B cell (primary cell): ENCODE results near the gene AAK1. TPM values are rescaled to one million over a fixed set of nuclear protein-coding genes. Genes with fewer than 3 reads are reported as not detected.

Experiments
- ATAC-seq: fragments of 200-7000 bp; cut with Tn5 transposase; one replicate; pipeline ENCODE4 v1.10.0; 2021; ENCODE audit warnings: low read depth, mild to moderate bottlenecking, moderate number of reproducible peaks, moderate library complexity
- CTCF ChIA-PET: fragments of 350-600 bp; sonication (Branson Sonifier 250); formaldehyde crosslinking; loops from one replicate; lab custom pipeline; 2021; ENCODE audit warnings: antibody characterized with exemption, inconsistent platforms; lab: Charles Lee
- POLR2A ChIA-PET: fragments of 350-600 bp; sonication (Branson Sonifier 250); formaldehyde crosslinking; loops from one replicate; lab custom pipeline; 2021; ENCODE audit warnings: antibody characterized with exemption; lab: Charles Lee
- DNase-seq: peaks from one replicate; pipeline ENCODE4 v3.0.0; 2013
- H2AFZ ChIP-seq: 2 replicates; pipeline ENCODE4 v1.6.1; 2012; ENCODE audit warnings: mild to moderate bottlenecking, low read depth, low read length; ENCODE audit not compliant: insufficient read depth, poor library complexity, severe bottlenecking
- H3K27ac ChIP-seq, 2 donors: 1 replicate in 1 of 2; 2 replicates in 1 of 2; pipeline ENCODE4 v1.5.1; 2012 to 2013; ENCODE audit warnings: low read length in 2 of 2, mild to moderate bottlenecking in 2 of 2, moderate library complexity in 1 of 2
- H3K27me3 ChIP-seq, 4 experiments: fragments of 200-600 bp in 1 of 4; sonication (generic) in 1 of 4; replicated peaks in 1 of 4; 1 replicate in 2 of 4; 2 replicates in 2 of 4; pipeline versions ENCODE4 v1.6.1 to v1.7.0; 2013 to 2016; ENCODE audit warnings: low read length in 3 of 4, mild to moderate bottlenecking in 2 of 4, mixed read lengths in 1 of 4, moderate library complexity in 1 of 4; ENCODE audit not compliant: insufficient read depth in 4 of 4, control insufficient read depth in 3 of 4; ENCODE audit errors: control extremely low read depth in 1 of 4
- H3K36me3 ChIP-seq, 2 experiments: replicated peaks in 1 of 2; 1 replicate in 1 of 2; 2 replicates in 1 of 2; pipeline versions ENCODE4 v1.6.1 to v1.7.1; 2013; ENCODE audit warnings: low read length in 1 of 2; ENCODE audit not compliant: insufficient read depth in 2 of 2, control insufficient read depth in 1 of 2; ENCODE audit errors: control extremely low read depth in 1 of 2, extremely low read depth in 1 of 2
- H3K4me1 ChIP-seq, 2 donors: fragments of 200-600 bp in 1 of 2; sonication (generic) in 1 of 2; 1 replicate in 1 of 2; 2 replicates in 1 of 2; pipeline versions ENCODE4 v1.5.1 to v1.6.1; 2013 to 2017; ENCODE audit warnings: low read length in 2 of 2; ENCODE audit not compliant: control insufficient read depth in 2 of 2, insufficient read depth in 2 of 2
- H3K4me2 ChIP-seq: replicated peaks from 2 replicates; pipeline ENCODE3; 2012; ENCODE audit warnings: mild to moderate bottlenecking, low read depth, low read length; ENCODE audit not compliant: poor library complexity, severe bottlenecking
- H3K4me3 ChIP-seq, 5 experiments: fragments of 200-600 bp in 1 of 5; sonication (generic) in 1 of 5; 1 replicate in 3 of 5; 2 replicates in 2 of 5; pipeline versions ENCODE4 v1.5.1 to v1.7.0; 2011 to 2016; ENCODE audit warnings: low read length in 4 of 5, mild to moderate bottlenecking in 4 of 5, low read depth in 2 of 5, control low read depth in 1 of 5, moderate library complexity in 1 of 5; ENCODE audit not compliant: insufficient read depth in 1 of 5; ENCODE audit errors: control extremely low read depth in 1 of 5, extremely low read depth in 1 of 5
- H3K79me2 ChIP-seq: fragments of 200-600 bp; sonication (generic); one replicate; pipeline ENCODE4 v1.6.0; 2016; ENCODE audit warnings: low read length; ENCODE audit not compliant: control insufficient read depth, insufficient read depth
- H3K9ac ChIP-seq: fragments of 200-600 bp; sonication (generic); 2 replicates; pipeline ENCODE4 v1.6.1; 2017; ENCODE audit warnings: mild to moderate bottlenecking, low read length, moderate library complexity
- H3K9me3 ChIP-seq, 3 donors: one replicate each; pipeline versions ENCODE4 v1.6.1 to v1.7.1; 2013; ENCODE audit warnings: low read length in 2 of 3; ENCODE audit not compliant: control insufficient read depth in 2 of 3, insufficient read depth in 1 of 3; ENCODE audit errors: control extremely low read depth in 1 of 3
- H4K20me1 ChIP-seq: 2 replicates; pipeline ENCODE4 v1.6.0; 2012; ENCODE audit warnings: mild to moderate bottlenecking, low read length; ENCODE audit not compliant: insufficient read depth, control insufficient read depth, poor library complexity, severe bottlenecking
- H3K27ac Mint-ChIP-seq: one replicate; pipeline ENCODE4 v1.8.0; 2021; ENCODE audit warnings: mixed read lengths
- H3K27me3 Mint-ChIP-seq: one replicate; pipeline ENCODE4 v1.8.0; 2021; ENCODE audit warnings: mixed read lengths
- H3K4me1 Mint-ChIP-seq: one replicate; pipeline ENCODE4 v1.8.0; 2021; ENCODE audit warnings: mixed read lengths
- H3K4me3 Mint-ChIP-seq: one replicate; pipeline ENCODE4 v1.8.0; 2021; ENCODE audit warnings: mixed read lengths
- H3K9me3 Mint-ChIP-seq: one replicate; pipeline ENCODE4 v1.8.0; 2022; ENCODE audit warnings: mixed read lengths; ENCODE audit not compliant: insufficient read depth
- CTCF ChIP-seq: fragments of 200-600 bp; IDR thresholded peaks from one replicate; pipeline ENCODE4 v1.8.0; 2022; ENCODE audit warnings: antibody characterized with exemption, mild to moderate bottlenecking
- EZH2 ChIP-seq: IDR thresholded peaks from 2 replicates; pipeline ENCODE4 v1.6.1; 2012; ENCODE audit warnings: borderline replicate concordance, low read depth, mild to moderate bottlenecking, moderate library complexity, low read length; ENCODE audit not compliant: insufficient read depth, poor library complexity, severe bottlenecking
- WGBS: methylation state at CpG from one replicate; pipeline ENCODE4 v1.1.5; 2013; ENCODE audit warnings: missing lambda C conversion rate; ENCODE audit not compliant: insufficient coverage; 5-methylcytosine and 5-hydroxymethylcytosine counted together
- intact Hi-C: fragments of 100-400 bp; cut with micrococcal nuclease; formaldehyde crosslinking; loops from one replicate; pipeline ENCODE4 v1.10.0; 2022
- polyA plus RNA-seq: library from polyadenylated mRNA; depleted of rRNA; stranded (reverse); fragments of >200 nt; gene quantifications from 2 replicates; pipeline ENCODE4 v1.2.3, GENCODE V29; 2012
- total RNA-seq, 2 donors: library from RNA; stranded (reverse); fragments of 120-200 nt in 1 of 2; gene quantifications; 1 replicate in 1 of 2; 2 replicates in 1 of 2; pipeline versions ENCODE4 v1.2.3 to v1.2.4, GENCODE V29; 2013 to 2022

The AAK1 gene
- total and polyA plus RNA-seq, 2 donors (not counting 1 experiment from before 2014, with no cell fraction given), result 2.4 to 7.2 TPM

- Histone ChIP-seq H3K79me2 (peaks cover 11% of the 10 kb centered on the region), H3K27me3 (peaks cover 0 to 16% (median 6%) of the 10 kb centered on the region in 4 experiments), H3K4me3 (no peak overlapping the region), H3K9me3 (no peaks in the 10 kb centered on the region), H2AFZ (no peak overlapping the region), H4K20me1 (no peaks in the 10 kb centered on the region), H3K9ac (no peak overlapping the region), H3K36me3 (no peaks in the 10 kb centered on the region), H3K4me2 (no peak overlapping the region), H3K27ac (no peak overlapping the region), H3K4me1 (peaks cover 0 to 5% of the 10 kb centered on the region in 2 donors)
- Mint-ChIP-seq H3K4me3 (no peak overlapping the region), H3K27me3 (peaks cover 3% of the 10 kb centered on the region), H3K27ac (no peak overlapping the region), H3K4me1 (no peaks in the 10 kb centered on the region), H3K9me3 (no peaks in the 10 kb centered on the region)
- ChIA-PET CTCF (no interaction called here), POLR2A (no interaction called here)
- DNase-seq (no peak), ATAC-seq (no peak)
- TF ChIP-seq EZH2, result no peak
- no peak for TF ChIP-seq CTCF
- intact Hi-C loops, result no loop called here
- 100% methylated on average over 2 of the region's 3 CpGs for WGBS
Observed at GRCh38 chr2:69621440-69621839, 22.1 kb downstream of the AAK1 start.

- Histone ChIP-seq H3K9ac (no peak overlapping the region), H3K9me3 (no peaks in the 10 kb centered on the region), H3K4me1 (peaks cover 0 to 5% of the 10 kb centered on the region in 2 donors), H2AFZ (no peak overlapping the region), H3K4me2 (no peak overlapping the region), H3K4me3 (no peak overlapping the region), H3K27me3 (peaks cover 0 to 16% (median 6%) of the 10 kb centered on the region in 4 experiments), H4K20me1 (no peaks in the 10 kb centered on the region), H3K36me3 (no peaks in the 10 kb centered on the region), H3K79me2 (peaks cover 11% of the 10 kb centered on the region), H3K27ac (no peak overlapping the region)
- ATAC-seq (no peak), DNase-seq (no peak)
- H3K4me1 Mint-ChIP-seq, result no peaks in the 10 kb centered on the region
- no peak for TF ChIP-seq EZH2
- TF ChIP-seq CTCF, result no peak
- intact Hi-C loops, result no loop called here
- H3K4me3 Mint-ChIP-seq, result no peak overlapping the region
- no peaks in the 10 kb centered on the region for H3K9me3 Mint-ChIP-seq
- 100% methylated on average over 2 of the region's 7 CpGs for WGBS
- CTCF ChIA-PET, result no interaction called here
- POLR2A ChIA-PET, result no interaction called here
- H3K27me3 Mint-ChIP-seq, result peaks cover 3% of the 10 kb centered on the region
- H3K27ac Mint-ChIP-seq, result no peak overlapping the region
Observed at GRCh38 chr2:69620870-69621269, 22.7 kb downstream of the AAK1 start.
